ENCODE results near the gene ALDH3A2. TPM values are rescaled to one million over a fixed set of nuclear protein-coding genes. Genes with fewer than 3 reads are reported as not detected.

Gene ALDH3A2
- total and polyA plus RNA-seq, 2 of the 8 experiments (the other 6 are each of a cell fraction or from before 2014, with no cell fraction given), result 20.6 to 72.9 TPM

DNA sequence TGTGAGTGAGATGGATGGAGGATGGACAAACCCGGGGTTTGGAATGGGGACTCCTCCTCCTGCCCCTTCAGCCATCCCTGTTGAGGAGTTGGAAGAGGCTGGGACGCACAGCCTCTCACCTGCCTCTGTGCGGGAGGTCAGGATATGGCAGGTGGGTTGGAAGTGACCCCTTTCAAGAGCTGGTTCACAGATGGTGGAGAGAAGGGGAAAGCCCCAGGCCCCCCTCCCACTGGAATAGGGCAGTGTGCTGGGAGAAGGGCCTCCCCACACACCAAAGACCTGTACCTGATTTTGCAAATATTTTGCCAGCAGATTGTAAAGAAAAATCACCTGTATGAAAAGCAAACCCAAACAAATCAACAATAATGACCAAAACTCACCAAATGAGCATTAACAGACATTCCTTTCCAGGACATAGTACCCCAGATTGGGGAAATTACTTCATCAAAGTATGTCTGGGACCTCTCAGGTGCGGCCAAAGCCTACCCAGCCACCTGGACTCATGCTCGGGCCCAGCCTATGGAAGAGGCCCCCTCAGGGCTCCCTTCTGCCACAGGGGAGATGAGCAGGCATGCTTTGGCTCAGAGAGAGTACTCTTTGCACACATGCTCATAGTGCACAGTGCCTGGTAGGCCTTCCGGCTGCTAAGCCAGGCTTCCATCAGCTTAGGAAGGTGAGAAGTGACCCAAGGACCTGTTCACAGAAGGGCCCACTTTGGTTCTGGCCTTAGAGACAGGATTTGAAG is 60.1 kb downstream of the ALDH3A2 start:
- 89% methylated on average over 6 of the region's 6 CpGs; no CpG with 5 or more reads in 1 of the 2 experiments for WGBS, 2 experiments (ENCODE audit: extremely low coverage in 1 of 2, insufficient coverage in 1 of 2, insufficient read length in 1 of 2, insufficient replicate concordance in 2 of 2, low coverage in 1 of 2, low lambda C conversion rate in 2 of 2, missing lambda C conversion rate in 1 of 2)
- Histone ChIP-seq H3K36me3 (ENCODE audit: control insufficient read depth in 2 of 4, insufficient read depth in 4 of 4, low read length in 3 of 4) (no peaks in the 10 kb centered on the region), H3K4me1 (replicated peaks in 1 of 4; ENCODE audit: control insufficient read depth in 3 of 4, insufficient read depth in 4 of 4, low read length in 3 of 4) (peaks cover 9 to 31% (median 19%) of the 10 kb centered on the region in 4 experiments), H3K9me3 (ENCODE audit: insufficient read depth in 2 of 2, low read depth in 1 of 2, low read length in 1 of 2) (no peaks in the 10 kb centered on the region), H3K4me2 (ENCODE audit: insufficient read depth in 1 of 2, low read depth in 2 of 2, low read length in 2 of 2) (no peak overlapping the region), H4K20me1 (replicated peaks in 1 of 2; ENCODE audit: control insufficient read depth in 1 of 2, insufficient read depth in 2 of 2, low read length in 2 of 2) (no peaks in the 10 kb centered on the region), H3K79me2 (ENCODE audit: control insufficient read depth in 1 of 2, insufficient read depth in 2 of 2, low read length in 2 of 2) (no peaks in the 10 kb centered on the region), H3K18ac (ENCODE audit: extremely low read depth, low read length) (no peak overlapping the region), H2BK12ac (ENCODE audit: low read depth, low read length) (peak overlapping the region; percentile 27; the same call in 1 of the 2 replicates), H4K91ac (replicated peaks; ENCODE audit: insufficient read length, low read length) (no peak overlapping the region), H2BK5ac (ENCODE audit: low read depth, low read length) (no peak overlapping the region), H4K8ac (ENCODE audit: extremely low read depth, insufficient read depth, low read length) (no peak overlapping the region; the same call in 1 of the 2 replicates), H3K23me2 (ENCODE audit: low read depth, low read length) (no peaks in the 10 kb centered on the region), H3K27ac (ENCODE audit: low read depth, low read length) (no peak overlapping the region), H4K5ac (ENCODE audit: insufficient read length, low read depth, low read length) (no peak overlapping the region), H3K56ac (replicated peaks; ENCODE audit: insufficient read length, low read depth, low read length) (no peak overlapping the region), H3K4ac (replicated peaks; ENCODE audit: insufficient read length, low read depth, low read length) (no peak overlapping the region), H2AK5ac (ENCODE audit: low read depth, low read length) (no peak overlapping the region), H3K14ac (ENCODE audit: insufficient read length) (no peak overlapping the region), H2BK20ac (ENCODE audit: low read length) (no peak overlapping the region), H3K23ac (ENCODE audit: insufficient read length) (no peak overlapping the region), H3K79me1 (ENCODE audit: low read depth, low read length) (no peaks in the 10 kb centered on the region), H3K4me3 (ENCODE audit: extremely low read depth in 1 of 4, insufficient read depth in 2 of 4, low read depth in 3 of 4, low read length in 4 of 4) (no peak overlapping the region), H3K9ac (replicated peaks in 1 of 4; ENCODE audit: extremely low read depth in 1 of 4, low read depth in 3 of 4, low read length in 3 of 4) (no peak overlapping the region), H2AFZ (ENCODE audit: low read length) (no peak overlapping the region), H2BK15ac (ENCODE audit: low read length) (no peak overlapping the region), H3K27me3 (replicated peaks in 1 of 4; ENCODE audit: control insufficient read depth in 3 of 4, extremely low read depth in 1 of 4, insufficient read depth in 3 of 4, low read length in 3 of 4) (no peaks in the 10 kb centered on the region), H2BK120ac (replicated peaks; ENCODE audit: low read depth, low read length) (no peak overlapping the region)
- peak in 1 of 2 experiments; percentile 38 for DNase-seq (ENCODE audit: low read depth in 1 of 2, low spot score in 2 of 2)
- CTCF ChIA-PET (ENCODE audit: partially characterized antibody), result interaction anchor here (2.9 kb wide), 1 partner anchor 11 kb away, joined by 15 read pairs; no protein-coding TSS in a partner anchor
- TF ChIP-seq CREB1 (IDR thresholded peaks at IDR 0.05), result no peak
- no peak for TF ChIP-seq HDAC2 (IDR thresholded peaks at IDR 0.05; ENCODE audit: borderline replicate concordance in 1 of 2, low read depth in 2 of 2, low read length in 2 of 2)
- TF ChIP-seq GABPA (IDR thresholded peaks at IDR 0.05; ENCODE audit: borderline replicate concordance, insufficient read depth, low read length), result no peak
- no peak for FAIRE-seq
- POLR2A ChIA-PET (ENCODE audit: partially characterized antibody), result no interaction called here

Measured in H1 (cell line).